HG02943 (cell line): ENCODE results near the gene RABEP2.
A peak's percentile ranks its signal among the peaks of the same experiment; 100 is the strongest.
"Not testable (repeated sequence)": the region's sequence is repeated elsewhere in the genome, so short reads cannot be mapped to it uniquely, and the experiment has no call there.

Experiments
- ATAC-seq: cut with Tn5 transposase; IDR thresholded peaks from one replicate; pipeline ENCODE4 v1.9.1; 2021; ENCODE audit warnings: mild to moderate bottlenecking, low read depth, moderate library complexity; ENCODE audit not compliant: unreplicated experiment

RABEP2 gene

DNA sequence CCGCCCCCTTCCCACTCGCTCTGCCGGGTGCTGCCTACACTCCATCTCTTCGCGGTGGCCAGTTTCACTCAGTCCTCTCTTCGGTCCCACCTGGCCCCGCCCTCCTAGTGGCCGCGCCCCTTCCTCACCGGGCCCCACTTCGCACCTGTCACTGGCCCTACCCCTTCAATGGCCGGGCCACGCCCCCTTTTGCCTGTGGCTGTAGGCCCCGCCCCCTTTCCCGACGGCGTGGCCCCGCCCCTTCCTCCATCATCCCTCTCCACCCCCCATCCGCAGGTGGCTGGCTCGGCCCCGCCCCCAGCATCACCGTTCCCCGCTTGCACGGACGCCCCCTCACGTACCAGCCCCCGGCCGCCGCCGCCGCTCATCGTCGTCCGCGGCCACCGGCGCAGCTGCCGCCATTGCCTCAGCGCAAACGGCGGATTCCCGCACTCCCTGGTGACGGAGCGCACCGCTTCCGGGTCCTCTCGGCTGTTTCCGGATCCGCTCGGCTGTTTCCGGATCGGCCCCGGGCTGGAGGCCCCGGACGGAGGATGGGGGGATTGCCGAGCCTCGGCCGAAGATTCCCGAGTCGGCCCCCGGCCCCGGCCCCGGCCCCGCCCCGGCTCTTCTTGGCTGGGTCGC is at the start of gene RABEP2:
Gene RABEP2, minus strand, starts transcription at position 477 of the 624 bp plus-strand sequence. Its CDS starts 75 bp downstream, at position 402.
- ATAC-seq = peak; percentile 60

- ATAC-seq = peak; percentile 79
Measured at GRCh38 chr16:28974437-28975157, 49.6 kb upstream of the RABEP2 start, which contains the start of gene SPNS1. TSS of gene SPNS1 (plus strand) at chr16:28974778. CDS start at chr16:28975152, 374 bp downstream.

DNA sequence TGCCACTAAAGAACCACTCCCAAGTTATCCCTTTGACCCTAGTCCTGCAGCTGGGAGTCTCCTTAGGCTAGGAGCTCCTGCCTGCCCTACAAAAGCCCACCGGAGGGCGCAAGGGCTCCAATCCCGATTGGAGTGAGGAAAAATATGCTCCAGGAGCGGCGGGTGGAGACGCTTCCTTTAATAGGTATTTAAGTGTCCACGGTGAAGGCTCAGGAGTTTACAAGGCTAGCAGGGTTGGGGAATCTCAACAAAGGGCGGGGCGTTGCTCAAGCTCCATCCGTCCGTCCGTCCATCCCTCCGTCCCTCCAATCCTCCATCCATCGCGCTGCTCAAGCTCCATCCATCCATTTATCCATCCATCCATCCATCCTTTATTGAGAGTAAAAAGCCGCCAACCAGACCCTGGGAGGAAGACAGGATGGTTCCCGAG is 49.0 kb upstream of the RABEP2 start:
- no peak for ATAC-seq

GRCh38 chr16:28969696-28970095 is 44.7 kb upstream of the RABEP2 start:
- ATAC-seq = not testable (repeated sequence)

DNA sequence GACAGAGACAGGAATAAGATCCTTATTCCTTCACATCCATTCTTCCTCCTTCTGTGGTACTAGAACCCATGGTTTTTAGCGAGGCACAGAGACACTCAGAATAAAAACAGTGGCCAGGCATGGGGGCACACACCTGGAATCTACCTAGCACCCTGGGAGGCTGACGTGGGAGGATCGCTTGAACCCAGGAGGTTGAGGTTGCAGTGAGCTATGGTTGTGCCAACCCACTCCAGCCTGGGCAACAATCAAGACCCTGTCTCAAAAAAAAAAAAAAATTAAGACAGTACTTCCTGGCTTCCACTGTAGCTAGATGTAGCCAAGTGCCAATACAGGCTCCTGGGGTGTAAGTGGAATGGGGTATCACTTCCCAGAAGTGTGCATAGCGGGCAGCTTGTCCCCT is 42.1 kb upstream of the RABEP2 start:
- no peak for ATAC-seq

GRCh38 chr16:28964496-28964895 is 39.5 kb upstream of the RABEP2 start:
- no peak for ATAC-seq

DNA sequence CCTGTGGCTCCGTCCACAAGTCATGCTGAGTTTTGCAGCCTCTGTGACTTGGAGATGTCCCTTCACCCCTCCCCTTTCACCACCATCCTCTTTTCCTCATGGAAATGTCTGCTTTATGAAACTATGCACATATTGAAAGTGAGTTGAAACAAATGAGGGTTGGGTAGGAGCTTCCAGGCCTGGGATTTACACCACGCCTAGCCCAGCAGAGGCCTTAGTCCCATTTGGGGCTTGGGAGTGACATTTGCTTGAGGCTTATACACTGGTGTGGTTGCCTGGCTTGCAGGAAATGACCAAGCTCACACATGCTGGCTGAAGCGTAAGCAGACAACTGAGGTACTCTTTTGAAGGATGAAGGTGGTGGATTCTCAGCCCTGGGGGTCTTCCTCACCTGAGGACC is 39.0 kb upstream of the RABEP2 start:
- no peak for ATAC-seq

DNA sequence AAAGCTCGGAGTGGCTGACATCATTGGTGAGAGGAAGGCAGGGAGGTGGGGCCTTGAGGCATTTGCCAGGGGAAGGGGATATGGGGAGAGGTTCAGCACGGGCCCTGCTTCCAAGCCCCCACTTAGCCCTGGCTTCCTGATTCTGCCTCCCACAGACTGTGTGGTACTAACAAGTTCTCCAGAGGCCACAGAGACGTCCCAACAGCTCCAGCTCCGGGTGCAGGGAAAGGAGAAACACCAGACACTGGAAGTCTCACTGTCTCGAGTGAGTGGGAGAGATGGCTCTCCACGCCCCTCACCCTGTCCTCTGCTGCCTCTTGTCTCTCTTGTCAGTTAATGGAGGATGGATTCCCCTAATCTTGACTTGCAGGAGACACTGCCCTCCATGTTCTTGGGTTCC is 33.8 kb upstream of the RABEP2 start:
- ATAC-seq = no peak

DNA sequence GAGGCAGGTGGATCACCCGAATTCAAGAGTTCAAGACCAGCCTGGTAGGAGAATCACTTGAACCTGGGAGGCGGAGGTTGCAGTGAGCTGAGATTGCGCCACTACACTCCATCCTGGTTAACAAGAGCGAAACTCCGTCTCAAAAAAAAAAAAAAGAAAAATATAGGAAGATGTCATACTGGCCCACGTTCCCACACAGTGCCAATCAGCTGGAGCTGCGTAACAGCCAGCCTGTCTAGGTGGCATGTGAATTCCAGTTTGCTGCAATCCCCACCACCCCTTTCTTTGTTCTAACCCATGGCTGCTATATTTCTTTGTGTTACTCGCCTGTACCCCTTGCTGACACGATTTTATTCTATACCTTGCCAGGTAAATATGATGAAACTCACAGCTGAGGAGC is 33.2 kb upstream of the RABEP2 start:
- ATAC-seq = no peak

GRCh38 chr16:28951410-28951943 is 26.4 kb upstream of the RABEP2 start:
- ATAC-seq = no peak

DNA sequence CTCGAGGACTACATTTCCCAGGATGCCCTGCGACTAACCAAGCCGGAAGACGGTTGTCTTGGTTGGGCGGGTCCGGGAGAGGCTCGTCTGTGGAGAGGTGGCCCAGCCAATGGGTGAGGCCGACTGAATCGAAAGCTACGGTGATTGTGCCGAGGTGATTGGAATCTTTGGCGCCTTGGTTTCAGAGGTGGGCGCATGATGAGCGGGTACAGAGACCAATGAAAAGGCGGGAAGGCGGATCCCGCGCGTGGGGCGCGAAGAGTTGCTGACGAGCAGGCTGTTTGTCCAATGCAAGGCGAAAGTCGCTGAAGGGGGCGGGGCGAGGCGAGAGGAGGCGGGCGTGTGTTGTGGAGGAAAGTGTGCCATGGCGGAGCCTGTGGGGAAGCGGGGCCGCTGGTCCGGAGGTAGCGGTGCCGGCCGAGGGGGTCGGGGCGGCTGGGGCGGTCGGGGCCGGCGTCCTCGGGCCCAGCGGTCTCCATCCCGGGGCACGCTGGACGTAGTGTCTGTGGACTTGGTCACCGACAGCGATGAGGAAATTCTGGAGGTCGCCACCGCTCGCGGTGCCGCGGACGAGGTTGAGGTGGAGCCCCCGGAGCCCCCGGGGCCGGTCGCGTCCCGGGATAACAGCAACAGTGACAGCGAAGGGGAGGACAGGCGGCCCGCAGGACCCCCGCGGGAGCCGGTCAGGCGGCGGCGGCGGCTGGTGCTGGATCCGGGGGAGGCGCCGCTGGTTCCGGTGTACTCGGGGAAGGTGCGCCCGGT is 25.8 kb upstream of the RABEP2 start, which contains the start of gene NFATC2IP:
Gene NFATC2IP, plus strand, starts transcription at position 290 of the 762 bp plus-strand sequence. Its CDS starts 75 bp downstream, at position 365.
- ATAC-seq = peak; percentile 87

GRCh38 chr16:28946681-28947080 is 21.6 kb upstream of the RABEP2 start:
- ATAC-seq = no peak

- no peak for ATAC-seq
Measured at GRCh38 chr16:28943281-28943680, 18.2 kb upstream of the RABEP2 start.

DNA sequence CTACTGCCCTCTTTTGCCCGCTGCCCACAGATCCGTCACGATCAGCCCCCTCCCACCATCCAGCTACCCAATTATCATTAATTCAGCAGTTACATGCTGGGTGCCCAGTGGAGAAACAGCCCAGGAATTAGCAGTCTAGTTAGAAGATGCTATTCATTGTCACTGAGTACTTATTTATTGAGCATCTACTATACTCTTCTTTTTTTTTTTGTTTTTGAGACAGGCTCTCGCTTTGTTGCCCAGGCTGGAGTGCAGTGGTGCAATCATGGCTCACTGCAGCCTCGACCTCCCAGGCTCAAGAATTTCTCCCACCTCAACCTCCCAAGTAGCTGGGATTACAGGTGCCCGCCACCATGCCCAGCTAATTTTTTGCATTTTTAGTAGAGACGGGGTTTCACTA is 14.8 kb upstream of the RABEP2 start:
- ATAC-seq = not testable (repeated sequence)

DNA sequence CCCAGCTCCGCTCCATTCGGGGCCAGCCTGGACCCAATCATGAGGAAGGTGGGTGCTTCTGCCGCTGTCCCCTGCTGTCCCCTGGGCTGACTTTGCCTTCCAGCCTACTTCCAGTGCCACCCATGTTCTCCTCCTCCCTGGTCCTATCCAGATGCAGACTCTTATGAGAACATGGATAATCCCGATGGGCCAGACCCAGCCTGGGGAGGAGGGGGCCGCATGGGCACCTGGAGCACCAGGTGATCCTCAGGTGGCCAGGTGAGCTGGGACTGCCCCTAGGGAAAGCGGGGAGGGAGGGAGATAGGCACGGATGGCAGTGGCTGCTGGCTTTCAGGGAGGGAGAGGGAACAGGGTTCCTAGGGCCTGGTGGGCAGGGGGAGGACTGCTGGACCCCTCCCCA is 13.7 kb upstream of the RABEP2 start:
- ATAC-seq = no peak

- no peak for ATAC-seq
Measured at GRCh38 chr16:28937222-28937876, 12.3 kb upstream of the RABEP2 start.

DNA sequence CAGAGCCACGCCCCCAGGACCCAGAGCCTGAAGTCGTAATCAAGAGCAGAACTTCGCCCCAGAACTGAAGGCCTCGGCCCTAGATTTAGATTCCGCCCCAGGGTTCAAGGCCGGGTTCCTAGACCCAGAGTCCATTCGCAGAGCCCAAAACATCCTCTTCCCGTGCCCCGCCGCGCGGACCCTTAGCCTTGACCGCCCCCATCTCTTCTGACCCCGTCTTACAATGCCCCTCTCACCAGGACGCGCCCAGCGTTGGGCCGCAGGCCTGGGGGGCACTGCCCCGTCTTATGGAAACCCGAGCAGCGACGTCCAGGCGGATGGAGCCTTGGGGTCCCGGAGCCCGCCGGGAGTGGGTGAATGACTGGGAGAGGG is 11.7 kb upstream of the RABEP2 start:
- ATAC-seq = no peak

DNA sequence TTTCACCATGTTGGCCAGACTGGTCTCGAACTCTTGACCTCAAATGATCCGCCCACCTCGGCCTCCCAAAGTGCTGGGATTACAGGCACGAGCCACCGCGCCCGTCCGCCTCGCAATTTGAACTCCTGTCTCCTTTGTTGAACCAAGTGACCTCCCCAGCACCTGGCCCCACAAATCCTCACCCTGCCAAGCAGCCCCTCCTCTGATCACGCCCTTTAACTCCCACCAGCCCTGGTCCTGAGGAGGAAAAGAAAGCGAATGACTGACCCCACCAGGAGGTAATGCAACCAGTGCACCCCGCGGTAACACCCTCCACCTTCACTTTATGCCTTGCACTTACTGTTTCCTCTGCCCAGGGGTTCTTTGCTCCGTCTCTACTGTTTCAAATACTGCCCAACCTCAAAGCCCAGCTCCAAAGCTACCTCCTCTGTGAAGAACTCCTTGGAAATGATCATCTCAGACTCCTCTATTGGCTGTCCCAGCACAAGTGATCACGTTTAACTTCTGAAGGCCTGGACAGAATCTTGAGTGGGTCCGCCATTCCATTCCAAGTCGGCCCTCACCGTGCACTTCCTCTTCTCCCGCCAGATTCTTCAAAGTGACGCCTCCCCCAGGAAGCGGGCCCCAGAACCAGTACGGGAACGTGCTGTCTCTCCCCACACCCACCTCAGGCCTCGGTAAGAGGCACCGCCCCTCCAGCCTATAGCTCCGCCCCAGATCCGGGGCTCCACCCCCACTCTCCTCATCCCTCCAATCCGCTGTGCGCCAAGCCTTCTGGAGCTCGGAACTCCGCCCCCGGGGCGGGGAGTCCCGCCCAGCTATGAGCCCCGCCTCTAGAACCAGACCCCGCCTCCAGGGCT is 11.1 kb upstream of the RABEP2 start:
- peak; percentile 60 for ATAC-seq

GRCh38 chr16:28935346-28935745 is 10.3 kb upstream of the RABEP2 start:
- ATAC-seq = no peak

- ATAC-seq = no peak
Measured at GRCh38 chr16:28933171-28933570, 8.1 kb upstream of the RABEP2 start.
